Progenitor cell of endocrine pancreas (in vitro differentiated cells): ENCODE data around the gene PCSK1. TPM values are rescaled to one million over a fixed set of nuclear protein-coding genes. Genes with fewer than 3 reads are reported as not detected.

ENCODE experiments used
- DNase-seq: peaks from one replicate; pipeline ENCODE4 v3.0.0; 2021; ENCODE audit warnings: low spot score; ENCODE audit not compliant: unreplicated experiment
- H3K27ac Mint-ChIP-seq: 2 replicates; pipeline ENCODE4 v1.8.0; 2021; ENCODE audit warnings: mild to moderate bottlenecking, moderate library complexity, mixed read lengths
- H3K27me3 Mint-ChIP-seq: 2 replicates; pipeline ENCODE4 v1.8.0; 2021; ENCODE audit warnings: mixed read lengths
- H3K36me3 Mint-ChIP-seq: 2 replicates; pipeline ENCODE4 v1.8.0; 2022; ENCODE audit warnings: mixed read lengths; ENCODE audit not compliant: insufficient read depth
- H3K4me1 Mint-ChIP-seq: 2 replicates; pipeline ENCODE4 v1.8.0; 2021; ENCODE audit warnings: low read depth, mixed read lengths
- H3K4me3 Mint-ChIP-seq: 2 replicates; pipeline ENCODE4 v1.8.0; 2021; ENCODE audit warnings: low read depth, mild to moderate bottlenecking, moderate library complexity, mixed read lengths
- H3K9me3 Mint-ChIP-seq: 2 replicates; pipeline ENCODE4 v1.8.0; 2021; ENCODE audit warnings: low read depth, mixed read lengths
- CTCF ChIP-seq: fragments of 200-600 bp; sonication (generic); IDR thresholded peaks from one replicate; pipeline ENCODE4 v1.5.0; 2021; ENCODE audit warnings: antibody characterized with exemption, mild to moderate bottlenecking; ENCODE audit not compliant: unreplicated experiment
- total RNA-seq: library from RNA; stranded (reverse); gene quantifications from 2 replicates; pipeline ENCODE4 v1.2.1, GENCODE V29; 2021

The PCSK1 gene
- total RNA-seq, 1 donor from 2014 or later = 1.9 TPM

GRCh38 chr5:96343094-96343493 lies 90.0 kb downstream of the PCSK1 start:
- H3K36me3 Mint-ChIP-seq = no peaks in the 10 kb centered on the region
- H3K4me1 Mint-ChIP-seq = peaks cover 19% of the 10 kb centered on the region
- H3K27ac Mint-ChIP-seq = no peak overlapping the region
- no peak for TF ChIP-seq CTCF
- no peaks in the 10 kb centered on the region for H3K9me3 Mint-ChIP-seq
- H3K27me3 Mint-ChIP-seq = peaks cover 13% of the 10 kb centered on the region
- H3K4me3 Mint-ChIP-seq = no peak overlapping the region
- DNase-seq = no peak

- no peak overlapping the region for H3K4me3 Mint-ChIP-seq
- no peaks in the 10 kb centered on the region for H3K9me3 Mint-ChIP-seq
- H3K4me1 Mint-ChIP-seq = peaks cover 19% of the 10 kb centered on the region
- H3K27ac Mint-ChIP-seq = no peak overlapping the region
- peaks cover 13% of the 10 kb centered on the region for H3K27me3 Mint-ChIP-seq
- TF ChIP-seq CTCF = no peak
- DNase-seq = no peak
- no peaks in the 10 kb centered on the region for H3K36me3 Mint-ChIP-seq
These were observed 90.5 kb downstream of the PCSK1 start for GRCh38 chr5:96342581-96342980.

Other genes starting within 250 kb of the PCSK1 start
- 97.0 and 111 TPM in 2 replicates for gene CAST, start 229.1 kb upstream of the PCSK1 start, total RNA-seq